Esophagus squamous epithelium (tissue), 5 donors: Measurements from ENCODE around the gene SV2B. TPM values are rescaled to one million over a fixed set of nuclear protein-coding genes. Genes with fewer than 3 reads are reported as not detected.

Source experiments
- DNase-seq: peaks from one replicate; lab custom pipeline; 2025; lab: John Stamatoyannopoulos, UW
- H3K27ac ChIP-seq, 4 donors: fragments of 200-600 bp; sonication (generic); one replicate each; pipeline ENCODE4 v1.5.1; 2016 to 2019; ENCODE audit warnings: mild to moderate bottlenecking in 1 of 4
- H3K27me3 ChIP-seq, 4 donors: fragments of 200-600 bp; sonication (generic); 1 replicate in 3 of 4; 2 replicates in 1 of 4; pipeline versions ENCODE4 v1.5.1 to v1.6.0; 2017 to 2021; ENCODE audit warnings: antibody characterized with exemption in 1 of 4
- H3K36me3 ChIP-seq, 3 donors: fragments of 200-600 bp; sonication (generic); one replicate each; pipeline ENCODE4 v1.5.1; 2016 to 2019
- H3K4me1 ChIP-seq, 3 donors: fragments of 200-600 bp; sonication (generic); one replicate each; pipeline ENCODE4 v1.5.1; 2017 to 2019
- H3K4me3 ChIP-seq, 4 donors: fragments of 200-600 bp; sonication (generic); 1 replicate in 3 of 4; 2 replicates in 1 of 4; pipeline ENCODE4 v1.5.1; 2016 to 2019; ENCODE audit warnings: mild to moderate bottlenecking in 2 of 4, moderate library complexity in 1 of 4
- H3K9me3 ChIP-seq, 3 donors: fragments of 200-600 bp; sonication (generic); one replicate each; pipeline ENCODE4 v1.5.1; 2016 to 2019
- CTCF ChIP-seq, 6 experiments: fragments of 450-650 bp in 4 of 6; fragments of 200-600 bp in 2 of 6; sonication (generic) in 2 of 6; IDR thresholded peaks; one replicate each; pipeline ENCODE4 v1.5.1; 2016 to 2019; ENCODE audit warnings: antibody characterized with exemption in 6 of 6, mild to moderate bottlenecking in 4 of 6, moderate library complexity in 4 of 6
- POLR2A ChIP-seq, 4 donors: fragments of 450-650 bp; IDR thresholded peaks; one replicate each; pipeline ENCODE4 v1.6.1; 2017; ENCODE audit warnings: antibody characterized with exemption in 4 of 4, mild to moderate bottlenecking in 4 of 4, moderate library complexity in 3 of 4
- WGBS, 2 donors: methylation state at CpG; one replicate each; pipeline ENCODE4 v1.1.5; 2018; 5-methylcytosine and 5-hydroxymethylcytosine counted together
- intact Hi-C: fragments of 100-400 bp; cut with DNase I; formaldehyde crosslinking; loops from one replicate; pipeline ENCODE4 v1.15.0; 2022
- total RNA-seq, 4 donors: library from RNA; depleted of rRNA; stranded (reverse); fragments of >200 nt; gene quantifications; one replicate each; pipeline ENCODE4 v1.1.0, GENCODE V29; 2016
- donor health status: DM: yes; HTN: yes; CAD: no.

The SV2B gene
- total RNA-seq, 4 donors from 2014 or later, result 0.04 to 0.95 (median 0.59) TPM; not detected in 1

- intact Hi-C loops, result no loop called here
- whole genome bisulfite sequencing, 2 donors, result 66 to 71% methylated on average over 3 of the region's 3 CpGs
These were observed 31.1 kb upstream of the SV2B start for GRCh38 chr15:91068966-91069365.

DNA sequence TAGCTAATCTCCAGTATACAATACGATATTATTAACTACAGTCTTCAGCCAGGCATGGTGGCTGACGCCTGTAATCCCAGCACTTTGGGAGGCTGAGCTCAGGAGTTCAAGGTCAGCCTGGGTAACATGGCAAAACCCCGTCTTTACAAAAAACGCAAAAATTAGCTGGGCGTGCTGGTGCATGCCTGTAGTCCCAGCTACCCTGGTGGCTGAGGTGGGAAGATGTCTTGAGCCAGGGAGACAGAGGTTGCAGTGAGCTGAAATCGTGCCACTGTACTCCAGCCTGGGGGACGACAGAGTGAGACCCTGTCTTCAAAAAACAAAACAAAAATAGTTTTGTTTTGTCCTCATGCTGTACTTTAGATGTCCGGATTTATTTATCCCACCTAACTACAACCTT, 29.2 kb upstream of the SV2B start:
- Histone ChIP-seq H3K9me3 (no peaks in the 10 kb centered on the region), H3K4me1 (no peaks in the 10 kb centered on the region), H3K27me3 (peaks cover 0 to 36% (median 0%) of the 10 kb centered on the region in 4 donors), H3K4me3 (no peak overlapping the region), H3K36me3 (no peaks in the 10 kb centered on the region), H3K27ac (no peak overlapping the region)
- no peak for DNase-seq
- 62 to 71% methylated on average over 8 of the region's 8 CpGs for WGBS, 2 donors
- TF ChIP-seq POLR2A (IDR thresholded peaks at IDR 0.05) (no peak), CTCF (IDR thresholded peaks at IDR 0.05) (no peak)
- intact Hi-C loops, result no loop called here

More at GRCh38 chr15:91068966-91069365, 31.1 kb upstream of the SV2B start:
- no peak for DNase-seq
- Histone ChIP-seq H3K4me3 (no peak overlapping the region), H3K9me3 (no peaks in the 10 kb centered on the region), H3K27ac (no peak overlapping the region), H3K4me1 (no peaks in the 10 kb centered on the region), H3K27me3 (peaks cover 0 to 36% (median 0%) of the 10 kb centered on the region in 4 donors), H3K36me3 (no peaks in the 10 kb centered on the region)
- TF ChIP-seq POLR2A (IDR thresholded peaks at IDR 0.05), result no peak
- no peak for TF ChIP-seq CTCF (IDR thresholded peaks at IDR 0.05)

- H3K27me3 ChIP-seq, result peaks cover 0 to 32% (median 0%) of the 10 kb centered on the region in 4 donors
- 81 to 87% methylated on average over 4 of the region's 4 CpGs for WGBS, 2 donors
- H3K4me3 ChIP-seq, result no peak overlapping the region
- TF ChIP-seq POLR2A (IDR thresholded peaks at IDR 0.05) (no peak), CTCF (IDR thresholded peaks at IDR 0.05) (no peak)
- no peak for DNase-seq
- intact Hi-C loops, result no loop called here
- H3K27ac ChIP-seq, result no peak overlapping the region
- H3K36me3 ChIP-seq, result no peaks in the 10 kb centered on the region
- H3K4me1 ChIP-seq, result no peaks in the 10 kb centered on the region
- H3K9me3 ChIP-seq, result no peaks in the 10 kb centered on the region
These were observed 27.9 kb upstream of the SV2B start for GRCh38 chr15:91072161-91072560.

DNA sequence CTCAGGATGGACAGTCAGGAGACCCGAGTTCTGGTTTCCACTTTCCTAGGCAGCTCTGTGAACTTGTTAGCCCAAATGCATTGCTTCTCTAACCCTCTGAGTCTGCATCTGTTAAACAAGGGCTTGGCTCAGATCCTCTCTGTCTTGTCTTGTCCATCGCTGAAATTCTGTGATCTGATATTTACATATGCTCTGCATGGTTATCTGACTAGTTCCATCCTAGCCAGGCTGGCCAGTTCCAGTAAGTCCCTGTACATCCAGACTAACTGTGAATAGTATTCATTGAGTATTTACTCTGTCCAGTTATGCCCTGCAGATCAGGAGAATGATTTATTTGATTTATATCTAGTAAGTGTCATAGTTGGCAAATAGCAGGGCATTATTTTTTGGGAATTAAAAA, 27.0 kb upstream of the SV2B start:
- no peaks in the 10 kb centered on the region for H3K9me3 ChIP-seq
- H3K4me1 ChIP-seq, result no peaks in the 10 kb centered on the region
- H3K36me3 ChIP-seq, result no peaks in the 10 kb centered on the region
- no peak for DNase-seq
- intact Hi-C loops, result no loop called here
- no peak overlapping the region for H3K4me3 ChIP-seq
- no peak overlapping the region for H3K27ac ChIP-seq
- TF ChIP-seq CTCF (IDR thresholded peaks at IDR 0.05), result no peak
- TF ChIP-seq POLR2A (IDR thresholded peaks at IDR 0.05), result no peak
- WGBS, 2 donors, result 65 to 66% methylated on average over 2 of the region's 2 CpGs
- peaks cover 0 to 30% (median 0%) of the 10 kb centered on the region in 4 donors for H3K27me3 ChIP-seq

GRCh38 chr15:91073768-91074167, 26.3 kb upstream of the SV2B start:
- intact Hi-C loops, result no loop called here
- WGBS, 2 donors, result 64 to 86% methylated on average over 1 of the region's 1 CpG
- no peak for TF ChIP-seq CTCF (IDR thresholded peaks at IDR 0.05)
- no peak for TF ChIP-seq POLR2A (IDR thresholded peaks at IDR 0.05)

More at GRCh38 chr15:91073768-91074167, 26.3 kb upstream of the SV2B start:
- Histone ChIP-seq H3K27ac (no peak overlapping the region), H3K36me3 (no peaks in the 10 kb centered on the region), H3K4me3 (no peak overlapping the region), H3K27me3 (peaks cover 0 to 29% (median 0%) of the 10 kb centered on the region in 4 donors), H3K9me3 (no peaks in the 10 kb centered on the region), H3K4me1 (no peaks in the 10 kb centered on the region)
- no peak for DNase-seq
